Measurements from ENCODE around the gene IRF6. TPM values are rescaled to one million over a fixed set of nuclear protein-coding genes. Genes with fewer than 3 reads are reported as not detected.

Gene IRF6
- total RNA-seq, 1 donor from 2014 or later = 28.2 TPM

GRCh38 chr1:209737118-209737505 lies 68.8 kb downstream of the IRF6 start:
- Mint-ChIP-seq H3K9me3 (no peaks in the 10 kb centered on the region), H3K27ac (no peak overlapping the region), H3K4me1 (ENCODE audit: unreplicated experiment) (peaks cover 15% of the 10 kb centered on the region), H3K36me3 (no peaks in the 10 kb centered on the region), H3K27me3 (peaks cover 9% of the 10 kb centered on the region), H3K4me3 (no peak overlapping the region)
- no peak for DNase-seq (ENCODE audit: extremely low spot score, unreplicated experiment)
- no peak for TF ChIP-seq CTCF (conservative IDR thresholded peaks at IDR 0.05)

- H3K9me3 Mint-ChIP-seq = no peaks in the 10 kb centered on the region
- peaks cover 9% of the 10 kb centered on the region for H3K27me3 Mint-ChIP-seq
- no peak for DNase-seq (ENCODE audit: extremely low spot score, unreplicated experiment)
- no peaks in the 10 kb centered on the region for H3K36me3 Mint-ChIP-seq
- no peak overlapping the region for H3K27ac Mint-ChIP-seq
- TF ChIP-seq CTCF (conservative IDR thresholded peaks at IDR 0.05) = no peak
- peaks cover 10% of the 10 kb centered on the region for H3K4me1 Mint-ChIP-seq (ENCODE audit: unreplicated experiment)
- no peak overlapping the region for H3K4me3 Mint-ChIP-seq
These were observed 69.3 kb downstream of the IRF6 start for GRCh38 chr1:209736490-209737117.

Other genes starting within 250 kb of the IRF6 start
- gene CAMK1G, start 222.4 kb downstream of the IRF6 start, total RNA-seq (ENCODE audit: low replicate concordance) = 2.0 and 9.4 TPM in 2 replicates
- 17.0 and 47.3 TPM in 2 replicates for gene LAMB3, start 153.7 kb downstream of the IRF6 start, total RNA-seq (ENCODE audit: low replicate concordance)
- 0.88 and 6.4 TPM in 2 replicates for gene G0S2, start 130.7 kb downstream of the IRF6 start, total RNA-seq (ENCODE audit: low replicate concordance)
- not detected in 2 replicates for gene HSD11B1, start 101.3 kb downstream of the IRF6 start, total RNA-seq (ENCODE audit: low replicate concordance)
- 1.7 TPM in 1 of 2 replicates, not detected in the other for gene TRAF3IP3, start 50.1 kb downstream of the IRF6 start, total RNA-seq (ENCODE audit: low replicate concordance)
- gene C1orf74, start 21.6 kb downstream of the IRF6 start, total RNA-seq (ENCODE audit: low replicate concordance) = 3.6 TPM in 2 replicates
- gene UTP25, start 21.8 kb upstream of the IRF6 start, total RNA-seq (ENCODE audit: low replicate concordance) = 8.4 and 9.4 TPM in 2 replicates
- 3.9 and 5.7 TPM in 2 replicates for gene SYT14, start 132.1 kb upstream of the IRF6 start, total RNA-seq (ENCODE audit: low replicate concordance)